HepG2 (cell line): Measurements from ENCODE around the gene PLCL2. TPM values are rescaled to one million over a fixed set of nuclear protein-coding genes. Genes with fewer than 3 reads are reported as not detected.

Experiments used
- ATAC-seq: fragments of 200-7000 bp; cut with Tn5 transposase; 3 replicates; pipeline ENCODE4 v1.9.1; 2020; ENCODE audit warnings: mild to moderate bottlenecking, moderate library complexity
- BruUV-seq: library from RNA; stranded (reverse); fragments of 400-500 nt; replicated peaks from 2 replicates; lab custom pipeline; 2021; lab: Mats Ljungman, UMichigan
- CTCF ChIA-PET: fragments of 300-600 bp; formaldehyde crosslinking; extraction: SDS; loops from one replicate; lab custom pipeline; 2021; ENCODE audit warnings: low total read pairs, inconsistent platforms, low intra/inter-chr PET ratio; lab: Yijun Ruan, JAX
- POLR2A ChIA-PET: fragments of 350-600 bp; sonication (Branson Sonifier 250); formaldehyde crosslinking; loops from one replicate; lab custom pipeline; 2020; ENCODE audit warnings: antibody characterized with exemption, inconsistent platforms; lab: Yijun Ruan, JAX
- DNase-seq: peaks from one replicate; pipeline ENCODE4 v3.0.0-alpha.2; 2015; ENCODE audit warnings: low spot score
- FAIRE-seq: peaks from 3 replicates; lab custom pipeline; 2011; peaks lifted over from hg19 to GRCh38; lab: Jason Lieb, UNC
- H2AFZ ChIP-seq: one replicate; pipeline ENCODE4 v1.6.1; 2011; ENCODE audit warnings: low read length, inconsistent platforms
- H3K27ac ChIP-seq: fragments of 300-600 bp; 3 replicates; pipeline ENCODE4 v1.8.0; 2011; ENCODE audit warnings: mixed run types, mild to moderate bottlenecking, mixed read lengths, low read length, inconsistent platforms; ENCODE audit not compliant: insufficient read depth; ENCODE audit errors: extremely low read length
- H3K27me3 ChIP-seq, 2 experiments: fragments of 200-600 bp in 1 of 2; 2 replicates in 1 of 2; 3 replicates in 1 of 2; pipeline versions ENCODE4 v1.6.0 to v1.8.0; 2011; ENCODE audit warnings: low read length in 2 of 2, mild to moderate bottlenecking in 2 of 2, moderate library complexity in 2 of 2, inconsistent platforms in 1 of 2; ENCODE audit not compliant: insufficient read depth in 2 of 2, control insufficient read depth in 1 of 2
- H3K36me3 ChIP-seq, 2 experiments: fragments of 200-600 bp in 1 of 2; replicated peaks in 1 of 2; 2 replicates in 1 of 2; 3 replicates in 1 of 2; pipeline versions ENCODE4 v1.5.1 to v1.8.0; 2011; ENCODE audit warnings: low read length in 2 of 2, inconsistent platforms in 1 of 2; ENCODE audit not compliant: insufficient read depth in 2 of 2, control insufficient read depth in 1 of 2
- H3K4me1 ChIP-seq: 2 replicates; pipeline ENCODE4 v1.5.1; 2012; ENCODE audit warnings: low read length, inconsistent platforms; ENCODE audit not compliant: insufficient read depth
- H3K4me2 ChIP-seq: 2 replicates; pipeline ENCODE4 v1.6.0; 2011; ENCODE audit warnings: low read depth, low read length, inconsistent platforms
- H3K4me3 ChIP-seq, 3 experiments: fragments of 200-600 bp in 1 of 3; sonication (generic), shearing (Covaris generic) in 1 of 3; replicated peaks in 1 of 3; 2 replicates each; pipeline ENCODE4 v1.5.1; 2011 to 2016; ENCODE audit warnings: low read length in 3 of 3, inconsistent platforms in 2 of 3, low read depth in 2 of 3, mild to moderate bottlenecking in 2 of 3, control low read depth in 1 of 3, mixed read lengths in 1 of 3; ENCODE audit not compliant: insufficient read depth in 1 of 3
- H3K79me2 ChIP-seq: one replicate; pipeline ENCODE4 v1.6.1; 2011; ENCODE audit warnings: low read length, inconsistent platforms; ENCODE audit not compliant: insufficient read depth
- H3K9ac ChIP-seq: 2 replicates; pipeline ENCODE4 v1.6.0; 2011; ENCODE audit warnings: mild to moderate bottlenecking, low read depth, low read length, inconsistent platforms; ENCODE audit not compliant: insufficient read depth
- H3K9me3 ChIP-seq: 2 replicates; pipeline ENCODE4 v1.5.1; 2012; ENCODE audit warnings: mild to moderate bottlenecking, low read length
- H4K20me1 ChIP-seq: 2 replicates; pipeline ENCODE4 v1.6.0; 2011; ENCODE audit warnings: inconsistent platforms, mild to moderate bottlenecking, low read length, moderate library complexity; ENCODE audit not compliant: insufficient read depth
- CREM ChIP-seq, 2 experiments: sonication (generic) in 1 of 2; formaldehyde crosslinking in 1 of 2; IDR thresholded peaks; 2 replicates each; pipeline versions ENCODE4 v1.4.0 to v1.6.1; 2016 to 2020; ENCODE audit warnings: antibody characterized with exemption in 1 of 2, mild to moderate bottlenecking in 1 of 2, missing genetic modification reagents in 1 of 2
- GFI1 ChIP-seq: sonication (generic); formaldehyde crosslinking; IDR thresholded peaks from 2 replicates; pipeline ENCODE4 v1.5.0; 2020; ENCODE audit warnings: missing genetic modification reagents, mild to moderate bottlenecking, borderline replicate concordance
- HNF1B ChIP-seq: sonication (generic); formaldehyde crosslinking; IDR thresholded peaks from 2 replicates; pipeline ENCODE4 v1.5.1; 2020; ENCODE audit warnings: mild to moderate bottlenecking, moderate library complexity, missing genetic modification reagents
- JARID2 ChIP-seq: sonication (generic); formaldehyde crosslinking; IDR thresholded peaks from 2 replicates; pipeline ENCODE4 v1.8.1; 2023; ENCODE audit warnings: missing genetic modification reagents, inconsistent platforms; ENCODE audit not compliant: insufficient replicate concordance
- KDM3A ChIP-seq: IDR thresholded peaks from 2 replicates; pipeline ENCODE4 v1.6.1; 2018; ENCODE audit warnings: low read depth, missing compliant biosample characterization
- MNT ChIP-seq: fragments of 450-650 bp; IDR thresholded peaks from 2 replicates; pipeline ENCODE4 v1.6.1; 2016
- NFAT5 ChIP-seq: sonication (generic); formaldehyde crosslinking; IDR thresholded peaks from 2 replicates; pipeline ENCODE4 v1.4.0; 2020; ENCODE audit warnings: missing genetic modification reagents
- PITX1 ChIP-seq: sonication (generic); formaldehyde crosslinking; IDR thresholded peaks from 2 replicates; pipeline ENCODE4 v1.5.1; 2020; ENCODE audit warnings: mild to moderate bottlenecking, missing genetic modification reagents
- POLR2AphosphoS5 ChIP-seq: IDR thresholded peaks from 2 replicates; pipeline ENCODE4 v1.6.1; 2012; ENCODE audit warnings: low read depth, low read length
- RBFOX2 ChIP-seq: fragments of 200-400 bp; formaldehyde crosslinking; IDR thresholded peaks from 2 replicates; pipeline ENCODE4 v1.6.1; 2017; ENCODE audit warnings: low read depth, mild to moderate bottlenecking, low read length
- SAFB2 ChIP-seq: sonication (generic); formaldehyde crosslinking; IDR thresholded peaks from 2 replicates; pipeline ENCODE4 v1.5.1; 2020; ENCODE audit warnings: missing genetic modification reagents, low read depth, mild to moderate bottlenecking, borderline replicate concordance
- SOX13 ChIP-seq, 3 experiments: fragments of 450-650 bp in 1 of 3; sonication (generic) in 1 of 3; formaldehyde crosslinking in 1 of 3; IDR thresholded peaks in 2 of 3; conservative IDR thresholded peaks in 1 of 3; 2 replicates each; pipeline versions ENCODE4 v1.5.0 to v1.6.1; 2016 to 2020; ENCODE audit warnings: antibody characterized with exemption in 1 of 3, mild to moderate bottlenecking in 1 of 3, missing compliant biosample characterization in 1 of 3, missing genetic modification reagents in 1 of 3, moderate library complexity in 1 of 3
- ZBTB7B ChIP-seq: sonication (generic); formaldehyde crosslinking; IDR thresholded peaks from 2 replicates; pipeline ENCODE4 v1.4.0; 2020; ENCODE audit warnings: missing genetic modification reagents
- ZNF414 ChIP-seq: sonication (generic); formaldehyde crosslinking; IDR thresholded peaks from 2 replicates; pipeline ENCODE4 v1.5.0; 2020; ENCODE audit warnings: missing genetic modification reagents
- ZNF576 ChIP-seq: sonication (generic); formaldehyde crosslinking; IDR thresholded peaks from 2 replicates; pipeline ENCODE4 v1.4.0; 2020; ENCODE audit warnings: mild to moderate bottlenecking, missing genetic modification reagents
- WGBS: methylation state at CpG from one replicate; pipeline ENCODE4 v1.1.6; 2017; ENCODE audit warnings: low lambda C conversion rate; 5-methylcytosine and 5-hydroxymethylcytosine counted together
- in situ Hi-C: cut with HindIII; loops from 2 replicates; pipeline ENCODE4 v1.10.0; 2017; ENCODE audit warnings: low pct_unique_long_range_greater_than_20kb; ENCODE audit not compliant: extremely low pct_ligation_motif_present
- intact Hi-C: fragments of 100-400 bp; cut with micrococcal nuclease; formaldehyde crosslinking; loops from one replicate; pipeline ENCODE4 v1.10.0; 2022; ENCODE audit not compliant: unreplicated experiment
- polyA plus RNA-seq, 8 experiments: library from polyadenylated mRNA; depleted of rRNA in 3 of 8; stranded (reverse) in 7 of 8; unstranded in 1 of 8; fragments of >200 nt; fragmentation: Illumina TruSeq in 4 of 8; extraction: Trizol in 4 of 8; gene quantifications; 2 replicates each; pipeline versions ENCODE4 v1.2.1 to v1.2.3, GENCODE V29; 2011 to 2016; ENCODE audit warnings: low read depth in 4 of 8, missing spikeins in 1 of 8, mixed read lengths in 1 of 8; ENCODE audit not compliant: insufficient read depth in 1 of 8
- total RNA-seq, 5 experiments: library from RNA; depleted of rRNA; stranded (reverse); fragments of >200 nt; fragmentation: Illumina TruSeq; extraction: Trizol; gene quantifications; 2 replicates each; pipeline ENCODE4 v1.2.3, GENCODE V29; 2016; ENCODE audit warnings: low read depth in 1 of 5

PLCL2 gene
- total and polyA plus RNA-seq, 2 of the 13 experiments (the other 11 are each of a cell fraction or from before 2014, with no cell fraction given) = not detected

GRCh38 chr3:17035033-17035432 is 150.3 kb downstream of the PLCL2 start:
- in situ Hi-C loops = loop anchor here (25.0 kb wide), 1 partner anchor 423 kb away; the partner anchor contains the start of gene DAZL
- Histone ChIP-seq H3K27ac (no peak overlapping the region), H2AFZ (no peak overlapping the region), H3K4me2 (no peak overlapping the region), H3K4me3 (no peak overlapping the region), H3K27me3 (peaks cover 0 to 3% of the 10 kb centered on the region in 2 experiments; a peak in 1 of 5 replicates), H3K79me2 (no peaks in the 10 kb centered on the region), H3K36me3 (no peaks in the 10 kb centered on the region), H4K20me1 (no peaks in the 10 kb centered on the region), H3K4me1 (no peaks in the 10 kb centered on the region), H3K9me3 (no peaks in the 10 kb centered on the region), H3K9ac (no peak overlapping the region)
- BruUV-seq = no TSS peak
- DNase-seq (no peak), ATAC-seq (no peak), FAIRE-seq (no peak)
- WGBS = 15% methylated on average over 5 of the region's 5 CpGs
- POLR2A ChIA-PET = no interaction called here
- intact Hi-C loops = no loop called here
- CTCF ChIA-PET = no interaction called here
- TF ChIP-seq ZNF414 (CRISPR knock-in tag) (no peak), PITX1 (CRISPR knock-in tag) (no peak), ZBTB7B (no peak), SOX13 (IDR thresholded peaks at IDR 0.05) (no peak), SOX13 (CRISPR knock-in tag; conservative IDR thresholded peaks at IDR 0.05 in 1 of 2, IDR thresholded peaks at IDR 0.05 in 1 of 2) (no peak), HNF1B (CRISPR knock-in tag) (no peak), NFAT5 (no peak), JARID2 (CRISPR knock-in tag) (no peak), POLR2AphosphoS5 (no peak), ZNF576 (CRISPR knock-in tag) (no peak), CREM (IDR thresholded peaks at IDR 0.05) (no peak), CREM (CRISPR knock-in tag; IDR thresholded peaks at IDR 0.05) (no peak), RBFOX2 (no peak), SAFB2 (CRISPR knock-in tag) (no peak), GFI1 (CRISPR knock-in tag) (no peak), MNT (no peak), KDM3A (no peak)
